Kasumi-1 (cell line): Measurements from ENCODE around the gene SRGAP1.
"Not testable (repeated sequence)": the region's sequence is repeated elsewhere in the genome, so short reads cannot be mapped to it uniquely, and the experiment has no call there.

Experiments
- DNase-seq, 2 experiments: peaks; one replicate each; lab custom pipeline; 2025; lab: John Stamatoyannopoulos, UW

The SRGAP1 gene

GRCh38 chr12:63870838-63871237, 26.3 kb downstream of the SRGAP1 start:
- no peak for DNase-seq

- DNase-seq = no peak
These were observed 30.5 kb downstream of the SRGAP1 start for GRCh38 chr12:63874897-63875480.

GRCh38 chr12:63875703-63876102, 31.2 kb downstream of the SRGAP1 start:
- no peak for DNase-seq

GRCh38 chr12:63876980-63877379, 32.5 kb downstream of the SRGAP1 start:
- no peak for DNase-seq

- DNase-seq = no peak
These were observed 33.2 kb downstream of the SRGAP1 start for GRCh38 chr12:63877693-63878092.

- not testable (repeated sequence) for DNase-seq
These were observed 35.7 kb downstream of the SRGAP1 start for GRCh38 chr12:63880235-63880634.

GRCh38 chr12:63880742-63881263, 36.3 kb downstream of the SRGAP1 start:
- no peak for DNase-seq

GRCh38 chr12:63882844-63883243, 38.3 kb downstream of the SRGAP1 start:
- no peak for DNase-seq

- no peak for DNase-seq
These were observed 40.9 kb downstream of the SRGAP1 start for GRCh38 chr12:63885401-63885800.

- DNase-seq = no peak
These were observed 44.6 kb downstream of the SRGAP1 start for GRCh38 chr12:63888908-63889635.

- no peak for DNase-seq
These were observed 45.4 kb downstream of the SRGAP1 start for GRCh38 chr12:63889721-63890509.

GRCh38 chr12:63893170-63893569, 48.7 kb downstream of the SRGAP1 start:
- DNase-seq = no peak

GRCh38 chr12:63894132-63894531, 49.6 kb downstream of the SRGAP1 start:
- DNase-seq = peak; percentile 19 to 26

GRCh38 chr12:63895841-63896240, 51.3 kb downstream of the SRGAP1 start:
- DNase-seq = no peak

- peak; percentile 16 to 31 for DNase-seq
These were observed 53.4 kb downstream of the SRGAP1 start for GRCh38 chr12:63897931-63898330.

GRCh38 chr12:63898764-63899337, 54.4 kb downstream of the SRGAP1 start:
- DNase-seq = no peak

- no peak for DNase-seq
These were observed 54.9 kb downstream of the SRGAP1 start for GRCh38 chr12:63899396-63899795.

GRCh38 chr12:63900922-63901793, 56.7 kb downstream of the SRGAP1 start:
- no peak for DNase-seq

GRCh38 chr12:63904653-63905052, 60.2 kb downstream of the SRGAP1 start:
- DNase-seq = no peak

- DNase-seq = no peak
These were observed 61.0 kb downstream of the SRGAP1 start for GRCh38 chr12:63905544-63905943.

GRCh38 chr12:63906876-63907275, 62.4 kb downstream of the SRGAP1 start:
- DNase-seq = no peak
